Pancreas (tissue), 10 donors: Measurements from ENCODE around the gene PDE8A. TPM values are rescaled to one million over a fixed set of nuclear protein-coding genes. Genes with fewer than 3 reads are reported as not detected.

Experiments
- ATAC-seq, 4 donors: fragments of 200-7000 bp; cut with Tn5 transposase; one replicate each; pipeline versions ENCODE4 v1.8.0 to v1.9.1; 2020; ENCODE audit warnings: mild to moderate bottlenecking in 4 of 4, moderate library complexity in 4 of 4
- DNase-seq, 6 donors: peaks; one replicate each; pipeline ENCODE4 v3.0.0-alpha.2; 2020
- FAIRE-seq: peaks from 2 replicates; lab custom pipeline; 2012; peaks lifted over from hg19 to GRCh38; lab: Jason Lieb, UNC
- H3K27ac ChIP-seq, 4 donors: fragments of 200-600 bp; sonication (generic); 1 replicate in 3 of 4; 2 replicates in 1 of 4; pipeline versions ENCODE4 v1.5.0 to v1.8.0; 2020
- H3K27me3 ChIP-seq, 4 donors: fragments of 200-600 bp; one replicate each; pipeline ENCODE4 v1.8.0; 2021
- H3K36me3 ChIP-seq, 3 donors: fragments of 200-600 bp; sonication (generic) in 1 of 3; one replicate each; pipeline versions ENCODE4 v1.5.0 to v1.8.0; 2020 to 2021
- H3K4me1 ChIP-seq, 3 donors: fragments of 200-600 bp; one replicate each; pipeline ENCODE4 v1.8.0; 2021
- H3K4me3 ChIP-seq, 4 donors: fragments of 200-600 bp; sonication (generic) in 2 of 4; one replicate each; pipeline versions ENCODE4 v1.5.0 to v1.8.0; 2020 to 2021
- H3K9me3 ChIP-seq, 4 donors: fragments of 200-600 bp; one replicate each; pipeline ENCODE4 v1.8.0; 2021
- WGBS, 2 donors: extraction: QIAGEN DNeasy Blood & Tissue Kit; methylation state at CpG; one replicate each; pipeline ENCODE4 v1.1.7; 2013; 5-methylcytosine and 5-hydroxymethylcytosine counted together
- intact Hi-C, 3 donors: fragments of 100-400 bp; cut with DNase I; formaldehyde crosslinking; loops; one replicate each; pipeline versions ENCODE4 v1.11.1 to v1.14.2; 2022
- polyA plus RNA-seq, 2 donors: library from polyadenylated mRNA; stranded (reverse); fragments of 200-250 nt; gene quantifications; one replicate each; pipeline ENCODE4 v1.2.3, GENCODE V29; 2013
- total RNA-seq, 6 donors: library from RNA; stranded (reverse); fragmentation: NEBNext Ultra II Directional in 4 of 6; extraction: Animal tissue kit (Norgen Biotek cat#: 25700) in 4 of 6; gene quantifications; one replicate each; pipeline versions ENCODE4 v1.2.1 to v1.2.4, GENCODE V29; 2021 to 2023
- TF ChIP-seq, protein P1 (sequence below), 4 donors: fragments of 200-600 bp; sonication (generic) in 3 of 4; IDR thresholded peaks; one replicate each; pipeline versions ENCODE4 v1.5.0 to v1.8.0; 2021; ENCODE audit warnings: antibody characterized with exemption in 4 of 4
- donor health status: healthy with polysubstance abuse.
- donor health status: DM: no; HTN: no; CAD: no; lungs with moderate emphysema.
- donor health status: DM: no; HTN: no; CAD: no.
- donor health status: control.
- donor health status: control.
- donor health status: Bipolar disorder and iron deficiency.
- donor health status: DM: yes; HTN: yes; CAD: no.
- donor health status: DM: no; HTN: no; CAD: no.
- donor health status: DM: no; HTN: no; CAD: no.
- donor health status: DM: yes; HTN: yes; CAD: no.

PDE8A gene
- total and polyA plus RNA-seq, 8 donors = 14.7 to 31.3 (median 20.7) TPM

DNA sequence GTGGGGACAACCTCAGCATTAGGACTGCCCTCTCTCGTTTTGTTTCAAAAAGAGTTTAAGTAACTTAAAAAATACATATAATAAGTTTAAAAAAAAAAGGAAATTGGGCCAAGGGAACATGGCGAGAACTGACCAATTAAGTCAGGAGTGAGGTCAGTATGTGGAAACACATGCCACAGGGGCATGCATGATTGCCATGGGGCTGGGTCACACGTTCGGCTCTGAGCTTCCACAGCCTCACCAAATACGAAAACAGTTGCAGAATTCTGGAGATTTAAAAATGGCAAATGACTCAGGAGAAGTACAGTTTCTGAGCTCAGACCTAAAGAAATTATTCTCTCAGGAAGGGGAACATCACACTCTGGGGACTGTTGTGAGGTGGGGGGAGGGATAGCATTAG lies 24.1 kb downstream of the PDE8A start:
- intact Hi-C loops = no loop called here
- Histone ChIP-seq H3K27me3 (no peaks in the 10 kb centered on the region), H3K36me3 (no peaks in the 10 kb centered on the region), H3K4me3 (no peak overlapping the region), H3K9me3 (no peaks in the 10 kb centered on the region), H3K27ac (peak overlapping the region in 1 of 4 donors; percentile 0), H3K4me1 (peaks cover 20 to 46% (median 23%) of the 10 kb centered on the region in 3 donors)
- TF ChIP-seq, protein P1, sequence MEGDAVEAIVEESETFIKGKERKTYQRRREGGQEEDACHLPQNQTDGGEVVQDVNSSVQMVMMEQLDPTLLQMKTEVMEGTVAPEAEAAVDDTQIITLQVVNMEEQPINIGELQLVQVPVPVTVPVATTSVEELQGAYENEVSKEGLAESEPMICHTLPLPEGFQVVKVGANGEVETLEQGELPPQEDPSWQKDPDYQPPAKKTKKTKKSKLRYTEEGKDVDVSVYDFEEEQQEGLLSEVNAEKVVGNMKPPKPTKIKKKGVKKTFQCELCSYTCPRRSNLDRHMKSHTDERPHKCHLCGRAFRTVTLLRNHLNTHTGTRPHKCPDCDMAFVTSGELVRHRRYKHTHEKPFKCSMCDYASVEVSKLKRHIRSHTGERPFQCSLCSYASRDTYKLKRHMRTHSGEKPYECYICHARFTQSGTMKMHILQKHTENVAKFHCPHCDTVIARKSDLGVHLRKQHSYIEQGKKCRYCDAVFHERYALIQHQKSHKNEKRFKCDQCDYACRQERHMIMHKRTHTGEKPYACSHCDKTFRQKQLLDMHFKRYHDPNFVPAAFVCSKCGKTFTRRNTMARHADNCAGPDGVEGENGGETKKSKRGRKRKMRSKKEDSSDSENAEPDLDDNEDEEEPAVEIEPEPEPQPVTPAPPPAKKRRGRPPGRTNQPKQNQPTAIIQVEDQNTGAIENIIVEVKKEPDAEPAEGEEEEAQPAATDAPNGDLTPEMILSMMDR (IDR thresholded peaks at IDR 0.05) = no peak
- 81 to 90% methylated on average over 5 of the region's 5 CpGs for WGBS, 2 donors
- ATAC-seq (peak in 1 of 4 donors; percentile 8), FAIRE-seq (no peak), DNase-seq (no peak)

DNA sequence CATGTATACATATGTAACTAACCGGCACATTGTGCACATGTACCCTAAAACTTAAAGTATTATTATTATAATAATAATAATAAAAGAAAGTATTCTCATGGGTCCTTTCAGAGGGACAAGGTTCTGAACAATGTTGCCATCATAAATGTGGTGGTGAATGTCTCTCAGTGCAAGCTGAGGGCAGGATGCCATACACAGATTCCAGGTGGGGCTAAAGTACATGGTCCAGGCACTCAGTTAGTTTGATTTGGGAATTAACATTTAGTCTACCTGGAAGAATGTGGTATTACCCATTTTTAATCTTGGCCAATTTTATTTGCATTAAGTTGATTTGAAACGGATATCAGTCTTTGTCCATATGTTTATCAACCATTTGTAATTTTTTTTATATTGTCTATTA lies 24.5 kb downstream of the PDE8A start:
- H3K4me1 ChIP-seq = peaks cover 18 to 45% (median 20%) of the 10 kb centered on the region in 3 donors
- no peak overlapping the region for H3K4me3 ChIP-seq
- no peaks in the 10 kb centered on the region for H3K27me3 ChIP-seq
- no peak for FAIRE-seq
- H3K9me3 ChIP-seq = no peaks in the 10 kb centered on the region
- H3K36me3 ChIP-seq = no peaks in the 10 kb centered on the region
- ATAC-seq = no peak
- WGBS, 2 donors = 65 to 68% methylated on average over 2 of the region's 2 CpGs
- DNase-seq = no peak
- H3K27ac ChIP-seq = peak overlapping the region in 1 of 4 donors; percentile 23
- TF ChIP-seq, protein P1 (IDR thresholded peaks at IDR 0.05) = no peak
- intact Hi-C loops = no loop called here

DNA sequence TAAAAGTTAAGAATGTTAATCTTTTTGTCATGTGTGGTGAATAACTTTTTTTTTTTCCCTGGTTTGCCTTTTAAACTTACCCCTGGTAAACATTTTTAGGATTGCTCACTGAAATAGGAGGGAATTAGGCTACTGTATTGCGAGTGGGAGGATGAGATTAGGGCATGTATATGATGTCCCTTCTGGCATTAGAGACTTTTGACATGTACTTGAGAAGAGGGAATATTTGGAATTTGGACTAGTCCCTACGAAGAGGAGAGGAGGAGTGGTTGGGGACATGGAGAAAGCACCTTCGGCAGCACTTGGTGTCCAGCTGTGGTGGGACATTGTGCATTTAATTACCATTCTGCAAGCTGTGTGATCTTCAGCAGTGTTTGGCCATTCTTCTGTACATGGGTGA lies 25.0 kb downstream of the PDE8A start:
- Histone ChIP-seq H3K36me3 (no peaks in the 10 kb centered on the region), H3K27ac (peak overlapping the region in 1 of 4 donors; percentile 23), H3K4me3 (no peak overlapping the region), H3K9me3 (no peaks in the 10 kb centered on the region), H3K27me3 (no peaks in the 10 kb centered on the region), H3K4me1 (peaks cover 18 to 45% (median 23%) of the 10 kb centered on the region in 3 donors)
- DNase-seq (no peak), ATAC-seq (no peak), FAIRE-seq (no peak)
- TF ChIP-seq, protein P1 (IDR thresholded peaks at IDR 0.05) = no peak
- intact Hi-C loops = no loop called here
- 90 to 97% methylated on average over 3 of the region's 3 CpGs for WGBS, 2 donors

DNA sequence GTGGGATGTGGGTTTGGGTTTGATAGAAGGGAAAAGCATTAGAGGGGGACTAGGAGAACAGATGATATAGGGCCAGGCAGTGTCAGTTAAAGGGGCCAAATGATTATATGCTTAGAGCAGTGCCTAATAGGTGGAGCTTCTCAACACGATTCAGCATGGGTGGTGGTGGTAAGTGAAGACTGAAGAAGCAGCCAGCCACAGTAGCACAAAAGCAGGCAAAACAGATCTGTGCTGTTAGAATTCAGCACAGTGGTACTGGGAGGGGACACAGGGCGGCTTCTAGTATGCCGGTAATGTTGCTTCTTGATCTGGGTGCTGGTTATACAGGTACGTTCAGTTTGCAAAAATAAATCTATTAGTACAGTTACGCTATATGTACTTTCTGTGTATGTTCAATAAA lies 25.5 kb downstream of the PDE8A start:
- WGBS, 2 donors = 83 to 85% methylated on average over 5 of the region's 5 CpGs
- DNase-seq (no peak), FAIRE-seq (no peak), ATAC-seq (no peak)
- H3K4me3 ChIP-seq = no peak overlapping the region
- TF ChIP-seq, protein P1 (IDR thresholded peaks at IDR 0.05) = no peak
- no peaks in the 10 kb centered on the region for H3K36me3 ChIP-seq
- no peak overlapping the region for H3K27ac ChIP-seq
- H3K9me3 ChIP-seq = no peaks in the 10 kb centered on the region
- H3K27me3 ChIP-seq = no peaks in the 10 kb centered on the region
- peaks cover 18 to 45% (median 23%) of the 10 kb centered on the region in 3 donors for H3K4me1 ChIP-seq
- intact Hi-C loops = no loop called here

DNA sequence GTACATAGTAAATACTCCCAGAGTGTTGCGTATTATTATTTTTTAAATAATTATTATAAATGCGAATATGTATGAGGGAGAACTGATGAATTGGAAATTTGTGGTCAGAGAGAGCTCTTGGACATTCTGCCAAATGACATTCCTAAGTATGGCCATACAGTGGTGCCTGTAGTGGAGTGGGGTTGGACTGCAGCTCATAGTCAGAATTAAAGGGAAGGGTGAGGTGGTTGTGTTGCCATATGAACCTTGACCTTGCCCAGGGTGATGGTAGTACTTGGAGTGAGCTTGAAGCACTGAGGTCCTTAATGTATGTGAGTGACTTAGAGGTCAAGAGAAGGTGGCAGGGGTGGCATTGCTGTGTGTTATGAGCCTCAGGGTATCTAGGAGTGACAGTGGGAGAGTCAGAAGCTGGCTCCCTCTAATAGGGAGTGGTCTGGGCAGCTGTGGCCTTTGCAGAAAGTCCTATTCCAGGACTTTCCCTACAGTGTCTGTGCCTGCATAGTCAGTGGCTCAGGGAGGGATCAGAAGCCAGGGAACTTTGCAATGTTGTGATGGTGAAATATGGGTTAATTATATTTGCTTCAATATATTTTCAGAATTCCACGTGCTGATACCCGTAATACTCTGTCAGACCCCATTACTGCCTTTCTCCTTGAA lies 26.2 kb downstream of the PDE8A start:
- TF ChIP-seq, protein P1 (IDR thresholded peaks at IDR 0.05) = no peak

More for the DNA sequence above, 26.2 kb downstream of the PDE8A start:
- DNase-seq (no peak), FAIRE-seq (no peak), ATAC-seq (no peak)
- no peaks in the 10 kb centered on the region for H3K9me3 ChIP-seq
- H3K27ac ChIP-seq = peak overlapping the region in 1 of 4 donors; percentile 37
- 62 to 81% methylated on average over 4 of the region's 4 CpGs for WGBS, 2 donors
- intact Hi-C loops = no loop called here
- no peaks in the 10 kb centered on the region for H3K36me3 ChIP-seq
- H3K4me1 ChIP-seq = peaks cover 18 to 40% (median 23%) of the 10 kb centered on the region in 3 donors
- no peak overlapping the region for H3K4me3 ChIP-seq
- no peaks in the 10 kb centered on the region for H3K27me3 ChIP-seq
